K562 (cell line): Measurements from ENCODE around the gene EEPD1.

ENCODE experiments used
- GMEB1 ChIP-seq: fragments of 250-450 bp; sonication (Bioruptor Pico); IDR thresholded peaks from 2 replicates; pipeline ENCODE4 v1.4.0; 2020; ENCODE audit warnings: mild to moderate bottlenecking
- HNRNPL ChIP-seq: fragments of 200-400 bp; formaldehyde crosslinking; IDR thresholded peaks from 2 replicates; pipeline ENCODE4 v1.6.1; 2017; ENCODE audit warnings: low read depth, mild to moderate bottlenecking, low read length
- MXI1 ChIP-seq: IDR thresholded peaks from 2 replicates; pipeline ENCODE4 v1.6.1; 2011; ENCODE audit warnings: low read depth, mild to moderate bottlenecking, improper control_type of control experiment, low read length
- NFYB ChIP-seq: IDR thresholded peaks from 2 replicates; pipeline ENCODE4 v1.6.1; 2011; ENCODE audit warnings: mild to moderate bottlenecking, moderate library complexity; ENCODE audit not compliant: insufficient read length; ENCODE audit errors: extremely low read depth
- TF ChIP-seq, protein P1 (sequence below): sonication (generic); formaldehyde crosslinking; IDR thresholded peaks from 2 replicates; pipeline ENCODE4 v1.9.0; 2022; ENCODE audit warnings: mild to moderate bottlenecking, missing genetic modification reagents

- TF ChIP-seq NFYB (no peak), MXI1 (no peak), GMEB1 (CRISPR knock-in tag) (no peak), HNRNPL (no peak)
- TF ChIP-seq, protein P1, sequence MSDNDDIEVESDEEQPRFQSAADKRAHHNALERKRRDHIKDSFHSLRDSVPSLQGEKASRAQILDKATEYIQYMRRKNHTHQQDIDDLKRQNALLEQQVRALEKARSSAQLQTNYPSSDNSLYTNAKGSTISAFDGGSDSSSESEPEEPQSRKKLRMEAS (CRISPR knock-in tag): no peak
These were observed 130.1 kb downstream of the EEPD1 start for GRCh38 chr7:36283181-36283580.
